OCI-LY1 (cell line): ENCODE data around the gene ZNF229.
"Not testable (repeated sequence)": the region's sequence is repeated elsewhere in the genome, so short reads cannot be mapped to it uniquely, and the experiment has no call there.

Source experiments
- EZH2 ChIP-seq: fragments of 200-600 bp; sonication (generic), shearing (Covaris generic); IDR thresholded peaks from 2 replicates; pipeline ENCODE4 v1.8.0; 2017; ENCODE audit warnings: borderline replicate concordance, mixed run types, mild to moderate bottlenecking, antibody characterized with exemption, low read length, moderate library complexity, mixed read lengths
- TF ChIP-seq, protein P1 (sequence below): fragments of 200-600 bp; sonication (generic), shearing (Covaris generic); IDR thresholded peaks from 2 replicates; pipeline ENCODE4 v1.5.1; 2017; ENCODE audit warnings: mild to moderate bottlenecking, antibody characterized with exemption, low read length, moderate library complexity, mixed read lengths

DNA sequence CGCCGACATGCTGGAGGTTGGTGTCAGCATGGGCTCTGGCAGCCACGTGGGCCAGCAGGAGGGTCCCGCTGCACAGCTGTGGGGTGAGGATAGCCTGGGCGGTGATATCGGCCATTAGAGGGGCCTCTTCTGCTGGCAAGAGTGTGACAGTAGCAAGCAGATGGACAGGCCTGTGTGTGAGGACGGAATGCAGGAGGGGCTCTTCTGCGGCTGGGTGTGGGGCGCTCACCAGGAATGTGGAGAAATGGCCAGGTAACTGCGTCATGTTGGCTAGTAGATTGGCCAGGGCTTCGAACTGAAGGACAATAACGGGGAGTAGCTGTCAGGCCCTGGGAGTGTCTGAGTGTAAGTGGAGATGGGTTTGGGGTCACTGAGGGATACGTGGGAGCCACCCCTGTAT is 7.7 kb upstream of the ZNF229 start:
- TF ChIP-seq, protein P1, sequence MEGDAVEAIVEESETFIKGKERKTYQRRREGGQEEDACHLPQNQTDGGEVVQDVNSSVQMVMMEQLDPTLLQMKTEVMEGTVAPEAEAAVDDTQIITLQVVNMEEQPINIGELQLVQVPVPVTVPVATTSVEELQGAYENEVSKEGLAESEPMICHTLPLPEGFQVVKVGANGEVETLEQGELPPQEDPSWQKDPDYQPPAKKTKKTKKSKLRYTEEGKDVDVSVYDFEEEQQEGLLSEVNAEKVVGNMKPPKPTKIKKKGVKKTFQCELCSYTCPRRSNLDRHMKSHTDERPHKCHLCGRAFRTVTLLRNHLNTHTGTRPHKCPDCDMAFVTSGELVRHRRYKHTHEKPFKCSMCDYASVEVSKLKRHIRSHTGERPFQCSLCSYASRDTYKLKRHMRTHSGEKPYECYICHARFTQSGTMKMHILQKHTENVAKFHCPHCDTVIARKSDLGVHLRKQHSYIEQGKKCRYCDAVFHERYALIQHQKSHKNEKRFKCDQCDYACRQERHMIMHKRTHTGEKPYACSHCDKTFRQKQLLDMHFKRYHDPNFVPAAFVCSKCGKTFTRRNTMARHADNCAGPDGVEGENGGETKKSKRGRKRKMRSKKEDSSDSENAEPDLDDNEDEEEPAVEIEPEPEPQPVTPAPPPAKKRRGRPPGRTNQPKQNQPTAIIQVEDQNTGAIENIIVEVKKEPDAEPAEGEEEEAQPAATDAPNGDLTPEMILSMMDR, result not testable (repeated sequence)
- TF ChIP-seq EZH2, result not testable (repeated sequence)
